Measurements from ENCODE around the gene STIL. TPM values are rescaled to one million over a fixed set of nuclear protein-coding genes. Genes with fewer than 3 reads are reported as not detected.

The STIL gene
- total and polyA plus RNA-seq, 2 donors (not counting 3 experiments of a cell fraction or from before 2014, with no cell fraction given): 10.3 to 28.1 TPM

DNA sequence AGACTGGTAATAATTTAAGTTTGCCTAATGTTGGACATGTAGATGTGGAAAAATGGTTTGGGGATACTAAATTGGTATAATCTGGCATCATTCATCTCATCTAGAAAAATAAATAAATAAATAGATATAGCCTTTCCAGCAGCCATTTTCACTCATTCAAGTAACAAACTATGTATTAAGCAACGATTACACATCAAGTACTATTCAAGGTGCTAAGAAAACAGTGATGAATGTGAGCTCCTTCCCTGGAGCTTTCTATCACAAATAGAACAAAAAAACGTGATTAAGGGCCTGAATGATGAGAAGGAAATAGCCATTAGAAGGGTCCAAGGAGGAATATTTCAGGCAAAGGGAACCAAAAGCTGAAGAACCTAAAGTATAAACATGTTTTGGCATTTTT, 37.1 kb downstream of the STIL start:
- Histone ChIP-seq H3K4me3 (replicated peaks in 1 of 3; ENCODE audit: insufficient read depth in 1 of 3, low read depth in 1 of 3, low read length in 3 of 3) (no peak overlapping the region), H4K20me1 (replicated peaks; ENCODE audit: control insufficient read depth, extremely low read depth, insufficient read depth, low read length) (no peaks in the 10 kb centered on the region), H3K9me3 (replicated peaks; ENCODE audit: control insufficient read depth, insufficient read depth, low read length) (no peaks in the 10 kb centered on the region), H3K27me3 (ENCODE audit: control insufficient read depth in 2 of 2, insufficient read depth in 2 of 2, low read length in 2 of 2) (no peaks in the 10 kb centered on the region), H3K36me3 (ENCODE audit: control insufficient read depth in 2 of 2, extremely low read depth in 1 of 2, insufficient read depth in 2 of 2, low read length in 2 of 2) (peaks cover 4 to 12% of the 10 kb centered on the region in 2 experiments), H3K9ac (replicated peaks; ENCODE audit: extremely low read depth, insufficient read depth, low read length) (no peak overlapping the region), H2AFZ (ENCODE audit: low read depth, low read length) (no peak overlapping the region), H3K9me1 (replicated peaks; ENCODE audit: control insufficient read depth, extremely low read depth, insufficient read depth, low read length) (no peaks in the 10 kb centered on the region), H3K27ac (ENCODE audit: insufficient read depth, low read depth, low read length) (no peak overlapping the region), H3K4me2 (ENCODE audit: insufficient read depth, low read length) (no peak overlapping the region), H3K79me2 (ENCODE audit: control insufficient read depth, insufficient read depth, low read length) (peaks cover 53% of the 10 kb centered on the region), H3K4me1 (ENCODE audit: control insufficient read depth, extremely low read depth, insufficient read depth, low read length) (no peaks in the 10 kb centered on the region)
- ChIA-PET CTCF (interaction anchor here (2.1 kb wide), 1 partner anchor 98 kb away, joined by 9 read pairs; no protein-coding TSS in a partner anchor), POLR2A (interaction anchor here (0.6 kb wide), 1 partner anchor 92 kb away, joined by 8 read pairs; no protein-coding TSS in a partner anchor)
- dilution Hi-C loops (cut with MboI; ENCODE audit: extremely low pct_ligation_motif_present, low sequenced_read_pairs) (no loop called here), intact Hi-C loops (cut with micrococcal nuclease) (no loop called here)
- no TSS peak for BruUV-seq (replicated peaks)
- no peak for TF ChIP-seq FOS (IDR thresholded peaks at IDR 0.05; ENCODE audit: borderline replicate concordance, insufficient read depth, low read length)
- no peak for TF ChIP-seq MYC (IDR thresholded peaks at IDR 0.05; ENCODE audit: low read depth, low read length)
- no peak for TF ChIP-seq GATA2 (IDR thresholded peaks at IDR 0.05; ENCODE audit: insufficient read depth, insufficient read length, low read depth, low read length)
- TF ChIP-seq MAX (IDR thresholded peaks at IDR 0.05; ENCODE audit: insufficient read depth, insufficient read length): no peak
- no peak for TF ChIP-seq POLR2A (IDR thresholded peaks at IDR 0.05; ENCODE audit: low read depth, low read length)
- no peak for TF ChIP-seq EZH2 (IDR thresholded peaks at IDR 0.05; ENCODE audit: borderline replicate concordance, low read depth, low read length, severe bottlenecking)
- TF ChIP-seq POLR2AphosphoS5 (IDR thresholded peaks at IDR 0.05; ENCODE audit: insufficient read depth, low read depth, low read length): no peak
- TF ChIP-seq, protein P1, sequence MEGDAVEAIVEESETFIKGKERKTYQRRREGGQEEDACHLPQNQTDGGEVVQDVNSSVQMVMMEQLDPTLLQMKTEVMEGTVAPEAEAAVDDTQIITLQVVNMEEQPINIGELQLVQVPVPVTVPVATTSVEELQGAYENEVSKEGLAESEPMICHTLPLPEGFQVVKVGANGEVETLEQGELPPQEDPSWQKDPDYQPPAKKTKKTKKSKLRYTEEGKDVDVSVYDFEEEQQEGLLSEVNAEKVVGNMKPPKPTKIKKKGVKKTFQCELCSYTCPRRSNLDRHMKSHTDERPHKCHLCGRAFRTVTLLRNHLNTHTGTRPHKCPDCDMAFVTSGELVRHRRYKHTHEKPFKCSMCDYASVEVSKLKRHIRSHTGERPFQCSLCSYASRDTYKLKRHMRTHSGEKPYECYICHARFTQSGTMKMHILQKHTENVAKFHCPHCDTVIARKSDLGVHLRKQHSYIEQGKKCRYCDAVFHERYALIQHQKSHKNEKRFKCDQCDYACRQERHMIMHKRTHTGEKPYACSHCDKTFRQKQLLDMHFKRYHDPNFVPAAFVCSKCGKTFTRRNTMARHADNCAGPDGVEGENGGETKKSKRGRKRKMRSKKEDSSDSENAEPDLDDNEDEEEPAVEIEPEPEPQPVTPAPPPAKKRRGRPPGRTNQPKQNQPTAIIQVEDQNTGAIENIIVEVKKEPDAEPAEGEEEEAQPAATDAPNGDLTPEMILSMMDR (IDR thresholded peaks at IDR 0.05; ENCODE audit: extremely low read depth in 1 of 2, insufficient read depth in 1 of 2, low read depth in 1 of 2, low read length in 2 of 2): no peak
- no peak for TF ChIP-seq JUN (IDR thresholded peaks at IDR 0.05; ENCODE audit: borderline replicate concordance, insufficient read depth, insufficient read length, low read depth)
- no peak for DNase-seq (ENCODE audit: low read depth, low spot score)
- FAIRE-seq: no peak
